Measurements from ENCODE around the gene GRXCR2. TPM values are rescaled to one million over a fixed set of nuclear protein-coding genes. Genes with fewer than 3 reads are reported as not detected.

Gene GRXCR2
- total and polyA plus RNA-seq, 2 of the 13 experiments (the other 11 are each of a cell fraction or from before 2014, with no cell fraction given) = not detected

- TF ChIP-seq FOSL1 (CRISPR knock-in tag; IDR thresholded peaks at IDR 0.05; ENCODE audit: borderline replicate concordance) = peak; percentile 35; the same call in 1 of the 2 replicates
- no peak for TF ChIP-seq ZMYM4 (CRISPR knock-in tag; IDR thresholded peaks at IDR 0.05)
- TF ChIP-seq SIX1 (CRISPR knock-in tag; IDR thresholded peaks at IDR 0.05; ENCODE audit: borderline replicate concordance) = no peak
- TF ChIP-seq TAF15 (IDR thresholded peaks at IDR 0.05; ENCODE audit: low read depth, low read length, poor library complexity, severe bottlenecking) = no peak
- TF ChIP-seq ARID5B (CRISPR knock-in tag; IDR thresholded peaks at IDR 0.05) = peak; percentile 30; the same call in 1 of the 2 replicates
- TF ChIP-seq MIXL1 (CRISPR knock-in tag; IDR thresholded peaks at IDR 0.05) = no peak
- no peak for TF ChIP-seq SAP130 (CRISPR knock-in tag; IDR thresholded peaks at IDR 0.05; ENCODE audit: low read depth)
- 0 out of 2 replicates have a peak, but pooled peaks have one; percentile 37 for TF ChIP-seq ZNF605 (CRISPR knock-in tag; IDR thresholded peaks at IDR 0.05)
- no peak for TF ChIP-seq FLYWCH1 (CRISPR knock-in tag; IDR thresholded peaks at IDR 0.05)
- TF ChIP-seq, protein P1, sequence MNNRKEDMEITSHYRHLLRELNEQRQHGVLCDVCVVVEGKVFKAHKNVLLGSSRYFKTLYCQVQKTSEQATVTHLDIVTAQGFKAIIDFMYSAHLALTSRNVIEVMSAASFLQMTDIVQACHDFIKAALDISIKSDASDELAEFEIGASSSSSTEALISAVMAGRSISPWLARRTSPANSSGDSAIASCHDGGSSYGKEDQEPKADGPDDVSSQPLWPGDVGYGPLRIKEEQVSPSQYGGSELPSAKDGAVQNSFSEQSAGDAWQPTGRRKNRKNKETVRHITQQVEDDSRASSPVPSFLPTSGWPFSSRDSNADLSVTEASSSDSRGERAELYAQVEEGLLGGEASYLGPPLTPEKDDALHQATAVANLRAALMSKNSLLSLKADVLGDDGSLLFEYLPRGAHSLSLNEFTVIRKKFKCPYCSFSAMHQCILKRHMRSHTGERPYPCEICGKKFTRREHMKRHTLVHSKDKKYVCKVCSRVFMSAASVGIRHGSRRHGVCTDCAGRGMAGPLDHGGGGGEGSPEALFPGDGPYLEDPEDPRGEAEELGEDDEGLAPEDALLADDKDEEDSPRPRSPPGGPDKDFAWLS (CRISPR knock-in tag; IDR thresholded peaks at IDR 0.05; ENCODE audit: borderline replicate concordance) = no peak
- TF ChIP-seq, protein P2, sequence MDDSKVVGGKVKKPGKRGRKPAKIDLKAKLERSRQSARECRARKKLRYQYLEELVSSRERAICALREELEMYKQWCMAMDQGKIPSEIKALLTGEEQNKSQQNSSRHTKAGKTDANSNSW (CRISPR knock-in tag; IDR thresholded peaks at IDR 0.05; ENCODE audit: borderline replicate concordance) = no peak
- TF ChIP-seq IRF2 (CRISPR knock-in tag; IDR thresholded peaks at IDR 0.05) = no peak
- TF ChIP-seq ZFX (CRISPR knock-in tag; IDR thresholded peaks at IDR 0.05; ENCODE audit: low read depth) = no peak
- no peak for TF ChIP-seq MATR3 (CRISPR knock-in tag; IDR thresholded peaks at IDR 0.05)
These were observed 18.1 kb downstream of the GRXCR2 start (continued) for GRCh38 chr5:145854651-145855258.
